T1000 (cell line): Measurements from ENCODE around the gene TMEM218.
"Not testable (repeated sequence)": the region's sequence is repeated elsewhere in the genome, so short reads cannot be mapped to it uniquely, and the experiment has no call there.

Experiments
- DNase-seq: peaks from one replicate; lab custom pipeline; 2025; ENCODE audit warnings: mixed read lengths; lab: John Stamatoyannopoulos, UW

The TMEM218 gene

DNA sequence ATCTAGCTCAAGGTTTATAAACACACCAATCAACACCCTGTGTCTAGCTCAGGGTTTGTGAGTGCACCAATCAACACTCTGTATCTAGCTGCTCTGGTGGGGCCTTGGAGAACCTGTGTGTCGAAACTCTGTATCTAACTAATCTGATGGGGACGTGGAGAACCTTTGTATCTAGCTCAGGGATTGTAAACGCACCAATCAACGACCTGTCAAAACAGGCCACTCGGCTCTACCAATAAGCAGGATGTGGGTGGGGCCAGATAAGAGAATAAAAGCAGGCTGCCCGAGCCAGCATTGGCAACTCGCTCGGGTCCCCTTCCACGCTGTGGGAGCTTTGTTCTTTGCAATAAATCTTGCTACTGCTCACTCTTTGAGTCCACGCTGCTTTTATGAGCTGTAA lies 21.3 kb downstream of the TMEM218 start:
- not testable (repeated sequence) for DNase-seq

DNA sequence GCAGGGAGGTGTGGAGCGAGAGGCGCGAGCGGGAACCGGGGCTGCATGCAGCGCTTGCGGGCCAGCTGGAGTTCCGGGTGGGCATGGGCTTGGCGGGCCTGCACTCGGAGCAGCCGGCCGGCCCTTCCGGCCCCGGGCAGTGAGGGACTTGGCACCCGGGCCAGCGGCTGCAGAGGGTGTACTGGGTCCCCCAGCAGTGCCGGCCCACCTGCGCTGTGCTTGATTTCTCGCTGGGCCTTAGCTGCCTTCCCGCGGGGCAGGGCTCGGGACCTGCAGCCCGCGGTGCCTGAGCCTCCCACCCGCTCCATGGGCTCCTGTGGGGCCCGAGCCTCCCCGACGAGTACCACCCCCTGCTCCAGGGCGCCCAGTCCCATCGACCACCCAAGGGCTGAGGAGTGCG lies 21.9 kb downstream of the TMEM218 start:
- not testable (repeated sequence) for DNase-seq

DNA sequence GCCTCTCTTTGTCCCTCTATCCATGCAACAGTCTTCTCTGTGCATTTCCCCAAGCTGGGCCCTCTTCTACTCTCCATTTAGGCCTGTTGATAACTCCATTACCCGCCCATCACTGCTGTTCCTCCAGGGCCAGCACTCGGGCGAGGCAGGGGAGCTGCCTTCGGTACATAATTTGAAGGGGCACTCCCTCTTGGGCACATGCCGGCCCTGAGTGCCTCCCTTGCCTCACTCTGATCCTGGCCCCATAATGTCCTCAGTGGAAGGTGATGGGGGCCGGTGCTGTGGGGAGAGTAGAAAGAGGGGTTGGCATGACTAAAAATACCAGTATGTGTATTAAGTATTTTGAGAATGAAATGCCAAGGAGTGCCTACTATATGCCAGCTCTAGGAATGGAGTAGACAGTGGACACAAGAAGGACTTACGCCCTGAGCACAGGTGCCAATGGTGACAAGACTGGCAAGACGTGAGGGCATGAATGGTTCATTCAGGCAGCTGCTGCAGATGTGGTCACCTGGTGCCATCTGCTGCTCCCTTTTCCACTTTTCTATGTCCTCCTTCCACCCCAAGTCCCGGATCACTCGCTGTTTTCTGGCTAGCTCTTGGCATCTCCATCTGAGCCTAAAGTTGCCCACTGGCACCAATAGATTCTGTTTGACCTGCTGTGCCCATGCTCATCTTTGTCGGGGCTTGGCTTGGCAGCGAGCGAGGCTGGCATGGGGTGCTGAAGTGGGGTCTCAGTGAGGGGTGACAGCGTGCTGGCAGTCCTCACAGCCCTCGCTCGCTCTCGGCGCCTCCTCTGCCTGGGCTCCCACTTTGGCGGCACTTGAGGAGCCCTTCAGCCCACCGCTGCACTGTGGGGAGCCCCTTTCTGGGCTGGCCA lies 22.6 kb downstream of the TMEM218 start:
- DNase-seq: no peak

DNA sequence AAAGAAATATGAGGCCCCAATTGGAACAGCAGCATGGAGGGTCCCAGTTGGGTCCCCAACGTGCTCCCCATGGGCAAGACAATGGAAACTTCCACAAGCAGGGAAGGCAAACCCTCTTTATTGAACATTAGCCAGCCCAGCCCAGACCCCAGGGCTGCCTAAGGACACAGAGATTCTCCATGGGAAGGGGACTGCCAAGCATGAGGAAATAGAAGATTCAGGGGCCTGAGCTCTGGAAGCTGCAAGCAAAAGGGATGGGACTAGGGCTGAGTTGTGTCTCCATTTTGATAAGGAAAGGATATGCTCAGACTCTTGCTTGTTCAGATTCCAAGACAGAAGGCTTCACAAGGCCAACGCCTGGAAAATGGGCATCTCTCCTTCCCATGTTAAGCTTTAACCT lies 23.3 kb downstream of the TMEM218 start:
- no peak for DNase-seq

DNA sequence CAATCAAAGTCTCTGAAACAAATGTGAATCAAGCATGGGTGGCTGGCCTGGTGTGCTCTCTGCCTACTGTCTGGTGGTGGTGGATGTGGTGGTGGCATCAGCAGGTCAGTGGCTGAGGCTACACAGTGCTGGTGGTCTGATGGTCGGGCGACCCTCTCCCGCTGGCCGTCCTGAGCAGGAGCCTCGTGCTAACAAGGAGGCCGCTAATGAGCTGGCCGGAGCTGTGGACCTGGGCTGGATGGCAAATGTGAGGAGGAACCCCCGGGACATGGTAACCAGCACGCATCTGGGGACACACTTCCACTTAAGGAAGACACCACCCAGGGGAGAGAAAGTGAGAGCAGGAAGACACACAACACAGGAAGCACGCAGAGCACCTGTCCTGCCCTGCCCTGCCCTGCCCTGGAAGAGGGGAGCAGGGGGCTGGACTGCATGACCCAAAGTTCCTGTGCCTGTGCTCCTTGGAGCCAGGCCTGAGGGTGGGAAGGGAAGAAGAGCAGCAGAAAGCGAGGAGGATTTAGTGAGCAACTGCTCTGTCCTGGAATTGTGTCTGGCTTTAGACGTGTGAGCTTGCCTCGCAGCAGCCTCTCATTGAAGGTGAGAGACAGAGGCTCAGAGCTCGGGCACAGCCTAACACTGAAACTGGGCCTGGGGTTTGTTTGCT lies 24.7 kb downstream of the TMEM218 start:
- DNase-seq: no peak

DNA sequence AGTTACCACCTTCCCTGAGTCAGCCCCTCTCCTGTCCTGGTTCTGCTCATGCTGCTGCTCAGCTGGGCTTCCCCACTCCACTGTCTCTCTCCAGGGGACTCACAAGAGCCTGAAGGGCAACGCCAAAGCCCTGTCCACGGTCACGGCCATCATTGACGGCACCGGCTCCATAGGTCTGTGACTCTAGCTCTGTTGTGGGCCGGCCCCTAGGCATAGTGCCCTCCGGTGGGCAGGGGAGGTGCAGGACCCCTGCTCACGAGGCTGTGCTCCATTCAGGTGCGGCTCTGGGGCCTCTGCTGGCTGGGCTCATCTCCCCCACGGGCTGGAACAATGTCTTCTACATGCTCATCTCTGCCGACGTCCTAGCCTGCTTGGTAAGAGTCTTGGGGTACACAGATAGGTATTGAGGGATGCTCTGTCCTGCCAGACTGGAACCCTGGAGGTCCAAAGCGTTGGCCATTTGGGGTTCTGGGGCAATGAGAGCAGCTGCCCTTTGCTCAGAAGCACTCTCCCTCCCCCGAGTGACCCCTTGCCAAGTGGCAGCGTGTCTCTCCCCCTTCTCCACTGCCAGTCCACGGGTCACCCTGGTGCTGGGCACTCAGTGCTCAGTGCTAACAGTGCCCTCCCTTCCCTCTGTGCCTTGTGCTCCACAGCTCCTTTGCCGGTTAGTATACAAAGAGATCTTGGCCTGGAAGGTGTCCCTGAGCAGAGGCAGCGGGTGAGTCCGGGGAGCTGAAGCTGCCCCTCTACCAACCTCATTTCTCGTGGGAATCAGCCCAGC lies 25.9 kb downstream of the TMEM218 start:
- DNase-seq: no peak

DNA sequence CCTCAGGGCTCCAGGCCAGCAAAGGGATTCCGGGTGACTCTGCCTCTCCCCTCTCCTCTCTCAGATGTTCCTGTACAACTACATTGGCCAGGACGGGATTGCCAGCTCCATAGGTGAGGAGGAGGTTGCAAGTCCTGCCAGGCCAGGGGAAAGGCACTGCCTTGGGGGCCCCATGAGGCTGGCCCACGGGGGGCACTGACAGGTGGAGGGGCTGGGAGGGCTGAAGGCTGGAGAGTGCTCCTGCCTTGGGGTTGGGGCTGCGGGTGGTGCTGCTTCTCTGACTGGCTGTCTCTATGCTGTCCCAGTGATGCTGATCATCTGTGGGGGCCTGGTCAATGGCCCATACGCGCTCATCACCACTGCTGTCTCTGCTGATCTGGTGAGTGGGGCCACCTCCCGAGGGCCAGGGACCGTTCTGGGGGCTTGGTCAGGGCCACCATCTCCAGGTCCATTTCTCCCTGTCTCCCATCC lies 26.6 kb downstream of the TMEM218 start:
- DNase-seq: no peak

DNA sequence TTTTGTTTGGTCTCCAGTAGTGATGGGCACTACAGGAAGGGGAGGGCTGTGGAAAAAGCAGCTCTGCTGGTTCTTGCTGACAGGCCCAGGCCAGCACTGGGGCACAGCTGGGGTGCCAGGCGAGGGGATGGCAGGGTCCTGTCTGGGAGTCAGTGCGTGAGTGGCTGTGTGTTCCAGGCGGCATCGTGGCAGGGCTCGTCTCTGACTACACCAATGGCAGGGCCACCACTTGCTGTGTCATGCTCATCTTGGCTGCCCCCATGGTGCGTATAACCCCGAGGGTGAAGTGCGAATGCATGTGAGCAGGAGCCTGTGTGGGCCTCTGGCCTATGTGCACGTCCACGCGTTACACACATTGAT lies 27.4 kb downstream of the TMEM218 start:
- DNase-seq: no peak

DNA sequence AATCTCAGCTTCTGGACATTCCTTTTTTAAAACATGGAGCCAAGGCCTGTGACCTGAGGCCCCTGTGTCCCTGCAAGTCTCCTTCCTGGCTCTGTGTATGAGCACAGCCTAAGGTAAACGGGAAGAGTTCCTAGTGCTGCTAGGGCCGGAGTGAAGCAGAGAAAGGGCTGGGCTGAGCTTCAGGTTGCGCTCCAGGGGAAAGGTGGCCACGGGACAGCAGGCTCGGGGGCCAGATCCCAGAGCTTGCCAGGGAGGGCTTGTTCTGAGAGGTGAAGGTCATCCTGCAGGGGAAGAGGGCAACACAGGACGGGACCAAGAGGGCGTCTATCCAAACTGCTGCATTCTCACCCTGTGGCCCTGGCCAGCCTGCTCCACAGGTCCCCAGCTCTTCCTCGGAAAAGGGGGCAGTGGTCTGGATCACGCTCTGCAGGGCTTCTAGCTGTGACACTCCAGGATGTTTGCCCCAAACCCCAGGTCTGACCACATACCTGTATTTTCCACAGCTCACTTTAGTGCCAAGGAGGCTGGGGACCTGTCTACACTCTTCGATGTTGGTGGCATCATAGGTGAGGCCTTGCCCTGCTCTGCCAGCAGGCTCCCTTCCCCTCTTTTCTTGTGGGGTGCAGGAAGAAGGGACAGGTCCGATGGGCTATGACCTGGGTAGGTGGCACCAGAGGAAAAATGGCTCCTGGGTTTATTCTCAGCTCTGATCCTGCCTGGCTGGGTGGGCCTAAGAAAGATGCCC lies 27.9 kb downstream of the TMEM218 start:
- DNase-seq: no peak

DNA sequence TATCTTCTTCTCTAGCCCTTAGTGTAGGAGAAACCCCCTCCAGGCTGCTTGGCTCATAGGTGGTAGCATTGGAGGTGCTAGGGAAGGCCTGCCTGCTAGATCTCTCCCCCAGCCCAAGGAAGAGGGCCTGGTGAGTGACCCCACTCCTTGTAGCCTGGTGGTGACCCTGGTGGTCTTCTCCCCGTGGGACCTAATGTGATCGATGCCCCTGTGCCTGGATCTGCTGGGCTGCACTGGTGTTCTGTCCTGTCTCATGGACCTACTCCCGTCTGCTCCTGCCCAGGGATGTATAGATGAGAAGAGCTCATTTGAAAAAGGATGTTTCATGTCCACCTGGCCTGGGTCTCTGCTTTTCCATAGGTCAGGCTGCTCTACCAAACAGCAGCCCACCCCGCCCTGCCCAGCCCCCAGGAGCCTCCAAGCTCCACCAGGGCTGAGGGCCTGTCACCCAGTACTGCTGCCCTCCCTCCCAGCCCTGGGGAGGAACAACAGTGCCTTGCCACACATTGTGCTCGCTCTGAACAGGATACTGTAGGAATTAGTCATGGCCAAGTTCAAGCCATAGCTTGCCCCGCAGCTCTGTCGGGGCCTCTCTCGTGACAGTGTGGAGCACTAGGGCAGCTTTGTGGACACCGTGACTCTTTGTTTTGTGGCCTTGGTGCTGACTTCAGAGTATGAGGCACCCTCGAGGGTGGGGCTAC lies 28.7 kb downstream of the TMEM218 start:
- peak; percentile 32 for DNase-seq

DNA sequence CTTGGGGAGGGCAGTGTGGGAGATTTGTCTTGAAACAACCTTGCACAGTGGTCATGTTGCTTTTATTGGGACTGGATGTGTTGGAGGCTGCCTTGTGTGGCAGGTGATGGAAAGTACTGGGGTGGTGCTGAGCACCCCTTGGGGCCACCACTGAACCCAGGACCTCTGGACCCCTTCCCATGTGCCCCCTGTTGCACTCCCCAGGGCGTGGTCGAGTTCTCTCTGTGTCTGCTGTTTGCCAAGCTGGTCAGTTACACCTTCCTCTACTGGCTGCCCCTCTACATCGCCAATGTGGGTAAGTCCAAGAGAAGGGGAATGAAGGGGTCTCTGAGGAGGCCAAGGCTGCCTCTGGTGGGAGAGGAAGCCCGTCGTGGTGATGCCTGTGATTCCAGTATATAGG lies 29.4 kb downstream of the TMEM218 start:
- DNase-seq: no peak

DNA sequence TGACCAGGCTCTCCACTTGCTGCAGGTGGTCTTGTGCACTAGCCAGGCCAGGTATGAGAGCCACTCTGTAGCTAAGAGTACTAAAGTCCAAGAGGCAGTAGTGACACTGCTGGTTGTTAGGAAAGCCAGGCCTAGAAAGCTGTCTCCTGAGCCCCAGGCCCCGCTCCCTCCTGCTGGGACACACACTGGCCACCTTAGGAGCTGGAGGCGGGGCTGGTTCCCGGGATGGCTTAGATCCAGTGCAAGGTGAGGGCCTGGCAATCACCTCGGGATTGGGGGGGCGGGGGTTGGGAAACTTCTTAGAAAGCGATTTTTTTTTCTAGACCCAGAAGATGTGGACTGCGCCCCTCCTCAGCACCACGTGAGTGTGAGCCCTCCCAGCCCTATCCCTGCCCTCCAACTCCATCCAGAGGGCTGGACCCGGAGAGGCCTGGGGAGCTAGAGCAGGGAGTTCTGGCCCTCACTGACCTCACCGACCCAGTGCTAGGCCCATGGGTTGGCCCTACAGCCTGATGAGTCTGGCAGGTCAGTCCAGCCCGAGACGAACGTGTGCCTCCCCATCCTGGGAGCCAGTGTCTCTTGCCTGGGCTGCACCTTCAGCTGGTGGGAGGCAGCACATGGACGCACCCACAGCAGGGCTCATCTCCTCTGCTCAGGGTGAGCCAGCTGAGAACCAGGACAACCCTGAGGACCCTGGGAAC lies 30.2 kb downstream of the TMEM218 start:
- no peak for DNase-seq

DNA sequence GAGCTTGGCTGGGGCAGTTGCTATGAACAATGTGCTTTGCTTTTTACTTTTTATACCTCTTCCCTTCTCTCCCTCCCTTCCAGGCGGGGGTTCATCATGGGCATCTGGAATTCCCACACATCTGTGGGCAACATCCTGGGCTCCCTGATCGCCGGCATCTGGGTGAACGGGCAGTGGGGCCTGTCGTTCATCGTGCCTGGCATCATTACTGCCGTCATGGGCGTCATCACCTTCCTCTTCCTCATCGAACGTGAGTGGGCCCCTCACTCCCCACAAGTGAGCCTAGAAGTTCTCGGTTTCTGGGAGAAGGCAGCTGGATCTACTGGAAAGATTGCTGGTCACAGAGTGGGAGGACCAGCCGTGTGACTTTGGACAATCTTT lies 30.9 kb downstream of the TMEM218 start:
- DNase-seq: no peak

DNA sequence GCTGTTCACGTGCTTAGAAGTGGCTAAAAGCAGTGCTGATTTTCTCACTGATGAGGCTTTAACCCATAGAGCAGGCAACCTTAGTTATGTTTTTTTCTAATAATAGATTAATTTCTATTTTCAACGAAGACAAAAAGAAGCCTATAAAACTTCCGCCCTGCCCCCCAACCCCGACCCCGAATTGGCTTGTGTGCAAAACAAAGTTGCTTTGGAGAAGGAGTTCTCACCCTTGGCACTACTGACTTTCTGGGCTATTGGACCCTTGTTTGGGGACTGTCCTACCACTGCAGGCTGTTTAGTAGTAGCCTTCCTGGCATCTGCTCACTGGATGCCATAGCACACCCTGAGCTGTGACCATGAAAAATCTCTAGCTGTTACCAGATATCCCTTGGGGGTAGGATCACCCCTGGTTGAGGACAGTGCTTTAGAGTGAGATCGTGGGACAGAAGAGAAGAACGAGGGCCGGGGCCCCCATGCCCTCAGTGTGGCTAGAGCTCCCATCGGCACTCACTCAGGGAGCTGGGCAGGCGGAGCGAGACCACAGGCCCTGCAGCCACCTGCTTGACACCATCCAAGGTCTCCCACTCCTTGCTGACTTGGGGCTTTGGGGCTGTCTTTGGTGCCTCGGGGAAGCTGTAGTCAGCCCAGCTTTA lies 31.4 kb downstream of the TMEM218 start:
- no peak for DNase-seq

DNA sequence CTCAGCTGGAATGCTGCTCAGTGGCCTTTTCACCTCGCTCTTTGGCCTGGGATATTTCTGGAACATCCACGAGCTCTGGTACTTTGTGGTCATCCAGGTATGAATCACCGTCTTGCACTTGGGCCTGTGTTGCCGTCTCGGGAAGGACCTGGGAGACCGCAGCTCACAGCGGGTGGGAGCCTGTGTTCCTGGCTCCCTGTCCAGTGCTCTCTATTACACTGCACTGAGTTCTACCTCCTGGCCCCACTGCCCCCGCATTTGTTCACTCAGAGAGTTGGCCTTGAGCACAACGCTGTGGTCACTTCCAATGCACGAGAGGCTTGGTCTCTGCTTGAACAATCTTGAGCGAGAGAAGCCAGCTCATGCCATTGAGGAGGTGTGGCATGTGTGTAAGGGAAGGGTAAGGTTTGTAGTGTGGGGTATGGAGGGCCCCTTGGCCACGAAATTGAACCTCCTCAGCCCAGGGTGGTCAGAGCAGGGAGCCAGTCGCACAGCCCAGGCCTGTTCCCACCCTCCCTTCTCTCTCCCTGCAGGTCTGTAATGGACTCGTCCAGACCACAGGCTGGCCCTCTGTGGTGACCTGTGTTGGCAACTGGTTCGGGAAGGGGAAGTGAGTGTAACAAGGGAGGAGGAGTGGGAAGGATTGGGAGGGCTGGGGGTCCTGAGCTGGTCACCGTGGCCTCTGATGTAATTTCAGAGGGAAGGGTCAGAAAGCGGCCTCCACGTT lies 32.1 kb downstream of the TMEM218 start:
- DNase-seq: no peak

DNA sequence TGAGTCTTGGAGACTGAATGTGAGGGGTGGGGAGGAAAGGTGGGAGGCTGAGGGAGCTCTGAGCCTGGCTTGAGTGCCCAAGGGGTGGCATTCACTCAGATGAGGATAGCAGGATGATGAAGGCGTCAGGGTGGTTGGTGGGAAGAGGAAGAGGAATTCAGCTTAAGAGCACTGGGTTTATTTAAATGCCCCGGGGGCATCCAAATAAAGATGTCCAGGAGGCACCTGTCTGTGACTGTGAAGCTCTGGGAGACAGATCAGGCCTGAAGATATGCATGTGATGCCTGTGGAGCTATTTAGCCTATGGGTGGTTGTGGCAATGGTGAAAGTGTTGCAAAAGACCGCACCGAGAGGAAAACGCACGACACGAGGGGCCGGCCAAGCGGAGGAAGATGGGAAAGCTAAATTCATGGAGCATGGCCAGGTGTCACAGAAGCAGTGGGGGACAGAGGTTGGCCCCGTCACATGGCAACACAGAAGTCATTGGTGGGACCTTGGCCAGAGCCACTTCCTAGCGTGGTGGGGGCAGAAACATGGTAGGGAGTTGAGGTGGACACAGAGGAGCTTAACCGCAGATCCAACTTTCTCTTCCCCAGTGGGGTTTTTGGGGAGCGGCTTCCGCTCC lies 32.8 kb downstream of the TMEM218 start:
- no peak for DNase-seq

DNA sequence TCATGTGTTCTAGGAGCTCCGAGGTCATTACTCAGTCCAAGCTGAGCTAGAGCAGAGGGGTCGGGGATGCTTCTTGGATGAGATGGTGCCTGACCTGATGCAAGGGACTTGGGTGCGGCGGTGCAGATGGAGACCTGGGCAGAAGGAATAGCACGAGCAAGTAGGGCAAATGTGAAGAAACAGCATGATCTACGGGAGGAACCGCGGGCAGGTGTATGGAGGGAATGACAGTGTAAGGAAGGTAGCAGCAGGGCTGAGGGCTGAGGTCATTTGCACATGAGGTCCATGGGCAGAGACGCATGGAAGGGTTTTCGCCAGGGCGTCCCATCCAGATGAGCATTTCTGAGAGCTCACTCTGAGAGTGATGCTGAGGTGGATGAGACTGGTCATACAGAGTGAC lies 33.4 kb downstream of the TMEM218 start:
- DNase-seq: no peak

DNA sequence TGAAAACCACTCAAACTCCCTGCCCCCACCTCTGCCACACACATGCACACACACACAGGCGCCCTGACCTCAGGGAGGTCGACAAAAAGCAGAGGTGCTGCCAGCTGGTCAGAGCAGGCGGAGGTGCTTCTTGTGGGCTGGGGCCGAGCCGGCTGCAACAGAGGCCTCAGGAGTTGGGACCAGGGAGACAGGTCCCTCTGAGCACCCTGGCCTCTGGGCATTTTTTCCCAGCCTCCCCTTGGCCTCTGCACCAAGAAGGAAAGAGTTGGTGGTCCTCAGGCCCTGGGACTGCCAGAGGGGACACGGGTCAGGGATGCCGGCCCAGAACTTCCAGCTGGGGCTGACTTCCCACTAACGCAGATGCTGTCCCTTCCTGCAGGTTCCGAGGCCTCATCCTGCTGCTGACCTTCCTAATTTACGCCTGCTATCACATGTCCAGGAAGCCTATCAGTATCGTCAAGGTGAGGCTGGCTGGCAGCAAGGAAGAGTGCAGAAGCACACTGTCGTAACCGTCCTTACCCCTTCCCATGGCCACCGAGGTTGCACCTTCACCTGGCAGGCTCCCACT lies 35.0 kb downstream of the TMEM218 start:
- no peak for DNase-seq

DNA sequence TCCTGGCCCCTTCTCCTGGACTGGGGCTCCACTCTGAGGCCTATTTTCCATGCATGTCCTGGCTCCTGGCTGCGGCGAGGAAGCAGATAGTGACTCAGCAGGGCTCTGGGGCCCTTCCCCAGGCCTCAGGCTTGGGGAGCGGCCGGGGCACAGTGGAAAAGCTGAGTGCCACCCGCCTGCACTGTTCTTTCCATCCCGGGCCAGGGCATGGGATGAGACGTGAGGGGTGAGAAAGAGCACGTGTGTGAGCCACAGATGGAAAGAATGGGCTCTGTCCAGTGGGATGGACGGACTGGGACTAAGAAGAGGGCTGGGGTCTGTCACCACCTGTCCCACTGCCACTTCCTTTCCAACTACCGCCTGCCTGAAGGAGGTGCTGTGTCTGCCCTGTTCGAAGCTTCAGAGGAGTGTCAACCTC lies 35.5 kb downstream of the TMEM218 start:
- DNase-seq: no peak
